Endothelial cell of umbilical vein (primary cell): Measurements from ENCODE around the gene GPR146. TPM values are rescaled to one million over a fixed set of nuclear protein-coding genes. Genes with fewer than 3 reads are reported as not detected.

ENCODE experiments used
- BruUV-seq: library from RNA; stranded (reverse); fragments of 400-500 nt; replicated peaks from 2 replicates; lab custom pipeline; 2021; lab: Mats Ljungman, UMichigan
- CTCF ChIA-PET: fragments of 300-600, 350-600 bp; sonication (Branson Sonifier 250); formaldehyde crosslinking; loops from one replicate; lab custom pipeline; 2021; ENCODE audit warnings: antibody characterized with exemption, inconsistent platforms; lab: Charles Lee
- POLR2A ChIA-PET: fragments of 300-600, 350-600 bp; sonication (Branson Sonifier 250); formaldehyde crosslinking; loops from one replicate; lab custom pipeline; 2021; ENCODE audit warnings: antibody characterized with exemption, inconsistent platforms; lab: Charles Lee
- DNase-seq: peaks from one replicate; pipeline ENCODE4 v3.0.0-alpha.2; 2011; ENCODE audit warnings: low read depth, low spot score
- FAIRE-seq: peaks from 2 replicates; lab custom pipeline; 2011; peaks lifted over from hg19 to GRCh38; lab: Jason Lieb, UNC
- H2AFZ ChIP-seq: 2 replicates; pipeline ENCODE4 v1.6.0; 2012; ENCODE audit warnings: low read depth, low read length, control low read depth, inconsistent platforms
- H3K27ac ChIP-seq: 2 replicates; pipeline ENCODE4 v1.5.1; 2011; ENCODE audit warnings: low read depth, mild to moderate bottlenecking, control low read depth, low read length, moderate library complexity; ENCODE audit not compliant: insufficient read depth
- H3K27me3 ChIP-seq, 2 experiments: 2 replicates each; pipeline versions ENCODE4 v1.6.0 to v1.6.1; 2011; ENCODE audit warnings: low read length in 2 of 2, mixed read lengths in 1 of 2; ENCODE audit not compliant: control insufficient read depth in 2 of 2, insufficient read depth in 2 of 2
- H3K36me3 ChIP-seq, 2 experiments: 2 replicates in 1 of 2; 3 replicates in 1 of 2; pipeline ENCODE4 v1.5.1; 2011; ENCODE audit warnings: low read length in 2 of 2, mild to moderate bottlenecking in 1 of 2, moderate library complexity in 1 of 2; ENCODE audit not compliant: control insufficient read depth in 2 of 2, insufficient read depth in 2 of 2; ENCODE audit errors: extremely low read depth in 1 of 2
- H3K4me1 ChIP-seq: 3 replicates; pipeline ENCODE4 v1.5.1; 2011; ENCODE audit warnings: mild to moderate bottlenecking, low read length; ENCODE audit not compliant: control insufficient read depth, insufficient read depth; ENCODE audit errors: extremely low read depth
- H3K4me2 ChIP-seq: 2 replicates; pipeline ENCODE4 v1.6.1; 2011; ENCODE audit warnings: low read length, control low read depth, mixed read lengths; ENCODE audit not compliant: insufficient read depth
- H3K4me3 ChIP-seq, 3 experiments: fragments of 200-600 bp in 1 of 3; sonication (generic), shearing (Covaris generic) in 1 of 3; replicated peaks in 1 of 3; 2 replicates each; pipeline ENCODE4 v1.5.1; 2011 to 2016; ENCODE audit warnings: control low read depth in 3 of 3, low read length in 3 of 3, mild to moderate bottlenecking in 2 of 3, inconsistent platforms in 1 of 3, low read depth in 1 of 3, moderate library complexity in 1 of 3; ENCODE audit not compliant: insufficient read depth in 1 of 3
- H3K79me2 ChIP-seq: 2 replicates; pipeline ENCODE4 v1.6.0; 2012; ENCODE audit warnings: low read length, inconsistent platforms; ENCODE audit not compliant: control insufficient read depth, insufficient read depth
- H3K9ac ChIP-seq: replicated peaks from 2 replicates; pipeline ENCODE3; 2011; ENCODE audit warnings: low read length, control low read depth; ENCODE audit not compliant: insufficient read depth; ENCODE audit errors: extremely low read depth
- H3K9me1 ChIP-seq: replicated peaks from 3 replicates; pipeline ENCODE4 v1.6.0; 2011; ENCODE audit warnings: mild to moderate bottlenecking, low read length; ENCODE audit not compliant: control insufficient read depth, insufficient read depth; ENCODE audit errors: extremely low read depth
- H3K9me3 ChIP-seq: replicated peaks from 2 replicates; pipeline ENCODE4 v1.5.1; 2012; ENCODE audit warnings: low read length, inconsistent platforms; ENCODE audit not compliant: control insufficient read depth, insufficient read depth
- H4K20me1 ChIP-seq: replicated peaks from 2 replicates; pipeline ENCODE3; 2011; ENCODE audit warnings: mild to moderate bottlenecking, low read length; ENCODE audit not compliant: control insufficient read depth, insufficient read depth; ENCODE audit errors: extremely low read depth
- EZH2 ChIP-seq: IDR thresholded peaks from 2 replicates; pipeline ENCODE4 v1.6.1; 2012; ENCODE audit warnings: borderline replicate concordance, low read depth, mild to moderate bottlenecking, moderate library complexity, low read length, inconsistent platforms; ENCODE audit not compliant: severe bottlenecking
- FOS ChIP-seq: IDR thresholded peaks from 2 replicates; pipeline ENCODE4 v1.6.1; 2011; ENCODE audit warnings: mild to moderate bottlenecking, low read length, moderate library complexity, borderline replicate concordance; ENCODE audit not compliant: insufficient read depth
- GATA2 ChIP-seq: IDR thresholded peaks from 2 replicates; pipeline ENCODE4 v1.7.0; 2011; ENCODE audit warnings: low read depth, mild to moderate bottlenecking, moderate library complexity, mixed read lengths, low read length; ENCODE audit not compliant: insufficient read length, insufficient read depth
- POLR2A ChIP-seq: IDR thresholded peaks from 2 replicates; pipeline ENCODE4 v1.6.1; 2012; ENCODE audit warnings: low read depth, mild to moderate bottlenecking, control low read depth, low read length
- dilution Hi-C: fragments of 300-500 bp; cut with MboI; formaldehyde crosslinking; loops from one replicate; pipeline ENCODE4 v1.15.0; 2019; ENCODE audit warnings: low sequenced_read_pairs; ENCODE audit not compliant: extremely low pct_ligation_motif_present
- intact Hi-C: fragments of 100-400 bp; cut with micrococcal nuclease; formaldehyde crosslinking; loops from one replicate; pipeline ENCODE4 v1.10.0; 2022
- polyA plus RNA-seq, 4 experiments: library from polyadenylated mRNA; depleted of rRNA in 3 of 4; stranded (reverse) in 3 of 4; unstranded in 1 of 4; fragments of >200 nt; gene quantifications; 2 replicates each; pipeline versions ENCODE4 v1.2.1 to v1.2.3, GENCODE V29; 2011 to 2012; ENCODE audit warnings: missing spikeins in 1 of 4
- total RNA-seq: library from RNA; stranded (reverse); gene quantifications from 2 replicates; pipeline ENCODE4 v1.2.3, GENCODE V29; 2021
- TF ChIP-seq, protein P1 (sequence below): IDR thresholded peaks from 2 replicates; pipeline ENCODE4 v1.6.1; 2011; ENCODE audit not compliant: insufficient read depth, insufficient read length
- TF ChIP-seq, protein P2 (sequence below), 2 donors: IDR thresholded peaks; 1 replicate in 1 of 2; 2 replicates in 1 of 2; pipeline ENCODE4 v1.5.1; 2011; ENCODE audit warnings: low read length in 2 of 2, mild to moderate bottlenecking in 2 of 2, moderate library complexity in 2 of 2, control low read depth in 1 of 2, inconsistent platforms in 1 of 2, low read depth in 1 of 2; ENCODE audit not compliant: insufficient read depth in 1 of 2; ENCODE audit errors: extremely low read depth in 1 of 2

Gene GPR146
- total and polyA plus RNA-seq, 2 donors (not counting 3 experiments of a cell fraction or from before 2014, with no cell fraction given) = 18.5 to 44.8 TPM

DNA sequence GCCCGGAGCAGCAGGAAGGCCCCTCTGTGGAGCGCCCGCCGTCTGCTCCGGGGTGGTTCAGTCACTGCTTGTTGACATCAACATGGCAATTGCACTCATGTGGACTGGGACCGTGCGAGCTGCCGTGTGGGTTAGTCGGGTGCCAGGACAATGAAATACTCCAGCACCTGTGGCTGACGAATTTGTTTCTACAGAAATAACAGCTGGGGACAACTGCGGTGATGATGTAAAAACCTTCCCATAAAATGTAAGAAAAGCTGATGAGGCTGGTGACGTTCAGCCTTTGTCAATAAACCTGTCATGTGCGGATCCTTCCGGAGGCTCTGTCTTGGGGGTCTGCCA, 49.1 kb downstream of the GPR146 start:
- H4K20me1 ChIP-seq = no peaks in the 10 kb centered on the region
- CTCF ChIA-PET = interaction anchor here (1.3 to 2.7 kb wide), 2 partner anchors 8 to 30 kb away, joined by 4 to 15 read pairs; no protein-coding TSS in a partner anchor
- no peak overlapping the region for H3K9ac ChIP-seq
- FAIRE-seq = no peak
- no TSS peak for BruUV-seq
- no peaks in the 10 kb centered on the region for H3K27me3 ChIP-seq
- no peaks in the 10 kb centered on the region for H3K9me3 ChIP-seq
- no peak overlapping the region for H2AFZ ChIP-seq
- no peak overlapping the region for H3K27ac ChIP-seq
- H3K4me3 ChIP-seq = no peak overlapping the region
- no peaks in the 10 kb centered on the region for H3K4me1 ChIP-seq
- POLR2A ChIA-PET = interaction anchor here (0.5 kb wide), 1 partner anchor 74 kb away, joined by 4 read pairs; no protein-coding TSS in a partner anchor
- no peak for DNase-seq
- peaks cover 0 to 2% of the 10 kb centered on the region in 2 experiments for H3K36me3 ChIP-seq
- H3K79me2 ChIP-seq = no peaks in the 10 kb centered on the region
- H3K4me2 ChIP-seq = no peak overlapping the region
- TF ChIP-seq EZH2 (no peak), FOS (no peak), GATA2 (no peak), POLR2A (no peak)
- TF ChIP-seq, protein P1, sequence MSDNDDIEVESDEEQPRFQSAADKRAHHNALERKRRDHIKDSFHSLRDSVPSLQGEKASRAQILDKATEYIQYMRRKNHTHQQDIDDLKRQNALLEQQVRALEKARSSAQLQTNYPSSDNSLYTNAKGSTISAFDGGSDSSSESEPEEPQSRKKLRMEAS = no peak
- TF ChIP-seq, protein P2, sequence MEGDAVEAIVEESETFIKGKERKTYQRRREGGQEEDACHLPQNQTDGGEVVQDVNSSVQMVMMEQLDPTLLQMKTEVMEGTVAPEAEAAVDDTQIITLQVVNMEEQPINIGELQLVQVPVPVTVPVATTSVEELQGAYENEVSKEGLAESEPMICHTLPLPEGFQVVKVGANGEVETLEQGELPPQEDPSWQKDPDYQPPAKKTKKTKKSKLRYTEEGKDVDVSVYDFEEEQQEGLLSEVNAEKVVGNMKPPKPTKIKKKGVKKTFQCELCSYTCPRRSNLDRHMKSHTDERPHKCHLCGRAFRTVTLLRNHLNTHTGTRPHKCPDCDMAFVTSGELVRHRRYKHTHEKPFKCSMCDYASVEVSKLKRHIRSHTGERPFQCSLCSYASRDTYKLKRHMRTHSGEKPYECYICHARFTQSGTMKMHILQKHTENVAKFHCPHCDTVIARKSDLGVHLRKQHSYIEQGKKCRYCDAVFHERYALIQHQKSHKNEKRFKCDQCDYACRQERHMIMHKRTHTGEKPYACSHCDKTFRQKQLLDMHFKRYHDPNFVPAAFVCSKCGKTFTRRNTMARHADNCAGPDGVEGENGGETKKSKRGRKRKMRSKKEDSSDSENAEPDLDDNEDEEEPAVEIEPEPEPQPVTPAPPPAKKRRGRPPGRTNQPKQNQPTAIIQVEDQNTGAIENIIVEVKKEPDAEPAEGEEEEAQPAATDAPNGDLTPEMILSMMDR (IDR thresholded peaks at IDR 0.05; ENCODE audit: extremely low read depth in 1 of 2, insufficient read depth in 1 of 2, low read depth in 1 of 2, low read length in 2 of 2) = no peak
- H3K9me1 ChIP-seq = no peaks in the 10 kb centered on the region
- dilution Hi-C loops (no loop called here), intact Hi-C loops (no loop called here)
